Mesenchymal stem cell (in vitro differentiated cells and primary cell): ENCODE data around the gene SGTA.
"Not testable (repeated sequence)": the region's sequence is repeated elsewhere in the genome, so short reads cannot be mapped to it uniquely, and the experiment has no call there.

Source experiments
- DNase-seq: peaks from one replicate; pipeline ENCODE4 v3.0.0-alpha.2; 2013
- H2AFZ ChIP-seq: one replicate; pipeline ENCODE4 v1.6.1; 2013; ENCODE audit warnings: low read depth, mild to moderate bottlenecking, control low read depth, inconsistent platforms, low read length, moderate library complexity
- H2AK5ac ChIP-seq: 2 replicates; pipeline ENCODE4 v1.6.1; 2013; ENCODE audit warnings: low read length, moderate library complexity, mild to moderate bottlenecking, inconsistent platforms; ENCODE audit not compliant: severe bottlenecking
- H2BK120ac ChIP-seq: one replicate; pipeline ENCODE4 v1.6.1; 2013; ENCODE audit warnings: low read depth, mild to moderate bottlenecking, inconsistent platforms, low read length, moderate library complexity
- H2BK12ac ChIP-seq, 2 experiments: one replicate each; pipeline ENCODE4 v1.6.1; 2013; ENCODE audit warnings: inconsistent platforms in 2 of 2, low read length in 2 of 2, mild to moderate bottlenecking in 2 of 2, moderate library complexity in 2 of 2, control low read depth in 1 of 2
- H2BK15ac ChIP-seq: one replicate; pipeline ENCODE4 v1.6.1; 2013; ENCODE audit warnings: mild to moderate bottlenecking, low read depth, inconsistent platforms; ENCODE audit not compliant: poor library complexity, severe bottlenecking
- H2BK5ac ChIP-seq: 2 replicates; pipeline ENCODE4 v1.6.1; 2013; ENCODE audit warnings: low read depth, mild to moderate bottlenecking, low read length, control low read depth, inconsistent platforms; ENCODE audit not compliant: poor library complexity, severe bottlenecking
- H3K14ac ChIP-seq, 2 experiments: one replicate each; pipeline ENCODE4 v1.6.1; 2013; ENCODE audit warnings: inconsistent platforms in 2 of 2, low read length in 2 of 2, control low read depth in 1 of 2, mild to moderate bottlenecking in 1 of 2, moderate library complexity in 1 of 2
- H3K18ac ChIP-seq, 2 experiments: one replicate each; pipeline ENCODE4 v1.6.1; 2013; ENCODE audit warnings: inconsistent platforms in 2 of 2, low read length in 2 of 2, control low read depth in 1 of 2, low read depth in 1 of 2, mild to moderate bottlenecking in 1 of 2
- H3K23ac ChIP-seq, 2 experiments: one replicate each; pipeline ENCODE4 v1.6.1; 2013; ENCODE audit warnings: inconsistent platforms in 2 of 2, low read length in 2 of 2, mild to moderate bottlenecking in 2 of 2, moderate library complexity in 2 of 2, control low read depth in 1 of 2
- H3K27ac ChIP-seq: 2 replicates; pipeline ENCODE4 v1.5.1; 2013; ENCODE audit warnings: mild to moderate bottlenecking, moderate library complexity, low read length, control low read depth, inconsistent platforms; ENCODE audit not compliant: poor library complexity, severe bottlenecking
- H3K27me3 ChIP-seq, 2 experiments: 2 replicates each; pipeline versions ENCODE4 v1.6.1 to v1.7.0; 2013; ENCODE audit warnings: low read length in 2 of 2, mild to moderate bottlenecking in 2 of 2, moderate library complexity in 2 of 2, control low read depth in 1 of 2, inconsistent platforms in 1 of 2; ENCODE audit not compliant: control insufficient read depth in 1 of 2, insufficient read depth in 1 of 2
- H3K36me3 ChIP-seq, 2 experiments: 2 replicates each; pipeline versions ENCODE4 v1.6.1 to v1.7.0; 2013; ENCODE audit warnings: low read length in 2 of 2, control low read depth in 1 of 2, inconsistent platforms in 1 of 2, low read depth in 1 of 2, mild to moderate bottlenecking in 1 of 2; ENCODE audit not compliant: insufficient read depth in 2 of 2, control insufficient read depth in 1 of 2
- H3K4ac ChIP-seq, 2 experiments: one replicate each; pipeline ENCODE4 v1.6.1; 2013; ENCODE audit warnings: inconsistent platforms in 2 of 2, low read length in 2 of 2, mild to moderate bottlenecking in 2 of 2, moderate library complexity in 2 of 2, control low read depth in 1 of 2, low read depth in 1 of 2
- H3K4me1 ChIP-seq: 2 replicates; pipeline ENCODE4 v1.6.1; 2013; ENCODE audit warnings: low read depth, low read length, control low read depth; ENCODE audit not compliant: control insufficient read depth, insufficient read depth
- H3K4me2 ChIP-seq: 2 replicates; pipeline ENCODE4 v1.6.1; 2013; ENCODE audit warnings: low read length, mild to moderate bottlenecking, inconsistent platforms; ENCODE audit not compliant: poor library complexity, severe bottlenecking
- H3K4me3 ChIP-seq, 2 experiments: 2 replicates each; pipeline versions ENCODE4 v1.5.1 to v1.7.0; 2013; ENCODE audit warnings: low read length in 2 of 2, mild to moderate bottlenecking in 2 of 2, control low read depth in 1 of 2, low read depth in 1 of 2; ENCODE audit not compliant: insufficient read depth in 1 of 2
- H3K79me1 ChIP-seq: replicated peaks from 2 replicates; pipeline ENCODE4 v1.6.1; 2013; ENCODE audit warnings: mild to moderate bottlenecking, control low read depth, low read length, inconsistent platforms; ENCODE audit not compliant: poor library complexity, severe bottlenecking
- H3K9ac ChIP-seq: 2 replicates; pipeline ENCODE4 v1.7.0; 2013; ENCODE audit warnings: mild to moderate bottlenecking, low read length, moderate library complexity
- H3K9me3 ChIP-seq: 2 replicates; pipeline ENCODE4 v1.7.0; 2013; ENCODE audit warnings: mild to moderate bottlenecking, low read length; ENCODE audit not compliant: control insufficient read depth
- H4K8ac ChIP-seq: one replicate; pipeline ENCODE4 v1.6.1; 2013; ENCODE audit warnings: inconsistent platforms, mild to moderate bottlenecking, low read length, moderate library complexity
- H4K91ac ChIP-seq: one replicate; pipeline ENCODE4 v1.6.1; 2013; ENCODE audit warnings: mild to moderate bottlenecking, low read length, inconsistent platforms
- WGBS: methylation state at CpG from one replicate; pipeline ENCODE4 v1.1.7; 2013; ENCODE audit warnings: mixed read lengths; 5-methylcytosine and 5-hydroxymethylcytosine counted together

Gene SGTA

DNA sequence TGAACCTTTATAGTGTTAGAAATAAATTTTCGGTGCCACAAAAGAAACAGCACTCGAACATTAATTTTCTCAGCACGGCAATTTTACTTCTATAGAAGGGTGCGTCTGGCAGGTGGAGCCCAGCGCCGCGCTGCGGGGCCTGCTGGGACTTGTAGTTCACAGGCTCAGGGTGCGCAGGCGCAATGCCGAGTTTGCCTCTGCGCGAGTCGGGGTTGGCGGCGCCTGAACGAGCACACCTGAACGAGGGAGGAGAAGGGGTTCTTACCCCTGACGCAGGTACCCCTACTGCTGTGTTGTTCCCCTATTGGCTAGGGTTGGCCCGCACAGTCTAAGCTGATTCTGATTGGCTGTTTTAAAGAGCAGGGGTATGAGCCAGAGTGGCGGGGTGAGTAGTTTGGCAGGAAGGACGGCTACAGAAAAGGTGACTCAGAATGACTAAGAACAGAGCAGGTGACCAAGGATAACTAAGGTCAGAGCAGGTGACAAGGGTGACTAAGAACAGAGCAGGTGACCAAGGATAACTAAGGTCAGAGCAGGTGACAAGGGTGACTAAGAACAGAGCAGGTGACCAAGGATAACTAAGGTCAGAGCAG is 34.3 kb upstream of the SGTA start:
- H3K4ac ChIP-seq, H2BK12ac ChIP-seq, DNase-seq, H3K4me3 ChIP-seq, H4K91ac ChIP-seq, H3K27me3 ChIP-seq, H2BK15ac ChIP-seq, H3K9me3 ChIP-seq, H2BK120ac ChIP-seq, H2BK5ac ChIP-seq, H2AFZ ChIP-seq, H3K9ac ChIP-seq, H3K14ac ChIP-seq, H3K23ac ChIP-seq, H3K18ac ChIP-seq, H2AK5ac ChIP-seq, H3K4me2 ChIP-seq, H3K27ac ChIP-seq, H4K8ac ChIP-seq: not testable (repeated sequence)
- H3K4me1 ChIP-seq, result peaks cover 13% of the 10 kb centered on the region
- H3K36me3 ChIP-seq, result peaks cover 8 to 44% of the 10 kb centered on the region in 2 experiments
- H3K79me1 ChIP-seq, result peaks cover 13% of the 10 kb centered on the region
- WGBS, result 94% methylated on average over 21 of the region's 22 CpGs

GRCh38 chr19:2816641-2817040 is 33.6 kb upstream of the SGTA start:
- H3K4me2 ChIP-seq, result no peak overlapping the region
- H2AFZ ChIP-seq, result no peak overlapping the region
- no peak overlapping the region for H2BK12ac ChIP-seq
- no peak overlapping the region for H3K14ac ChIP-seq
- H2BK5ac ChIP-seq, result no peak overlapping the region
- peaks cover 8 to 51% of the 10 kb centered on the region in 2 experiments for H3K36me3 ChIP-seq
- no peak overlapping the region for H2BK15ac ChIP-seq
- H3K18ac ChIP-seq, result no peak overlapping the region
- H3K4ac ChIP-seq, result no peak overlapping the region
- no peak overlapping the region for H3K23ac ChIP-seq
- H2AK5ac ChIP-seq, result no peak overlapping the region
- peaks cover 13% of the 10 kb centered on the region for H3K4me1 ChIP-seq
- H3K79me1 ChIP-seq, result peaks cover 10% of the 10 kb centered on the region
- no peak overlapping the region for H4K91ac ChIP-seq
- no peak for DNase-seq
- no peak overlapping the region for H3K4me3 ChIP-seq
- WGBS, result 93% methylated on average over 16 of the region's 16 CpGs
- no peaks in the 10 kb centered on the region for H3K9me3 ChIP-seq
- no peak overlapping the region for H3K9ac ChIP-seq
- H2BK120ac ChIP-seq, result no peak overlapping the region
- no peaks in the 10 kb centered on the region for H3K27me3 ChIP-seq
- no peak overlapping the region for H4K8ac ChIP-seq
- no peak overlapping the region for H3K27ac ChIP-seq

DNA sequence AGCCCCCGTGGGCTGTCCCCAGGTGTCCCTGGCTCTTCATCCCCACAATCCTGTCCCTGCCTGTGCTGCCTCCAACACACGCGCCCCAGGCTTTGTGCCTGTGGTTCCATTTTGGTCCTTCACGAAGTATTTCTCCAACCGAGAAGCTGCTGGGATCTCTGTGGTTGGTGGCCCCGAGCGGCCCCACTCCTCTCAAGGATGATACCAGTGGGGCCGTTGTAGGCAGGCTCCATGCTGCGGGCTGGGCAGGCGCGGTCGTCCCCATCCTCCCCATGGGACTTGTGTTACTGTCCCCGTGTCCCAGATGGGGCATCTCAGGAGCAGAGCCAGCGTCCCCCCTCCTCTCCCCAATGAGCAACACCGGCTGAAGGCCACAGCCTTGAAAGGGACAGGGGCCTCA is 32.9 kb upstream of the SGTA start:
- Histone ChIP-seq H3K79me1 (peaks cover 6% of the 10 kb centered on the region), H3K4me3 (no peak overlapping the region), H3K14ac (no peak overlapping the region), H3K27ac (no peak overlapping the region), H3K23ac (no peak overlapping the region), H2BK120ac (no peak overlapping the region), H4K91ac (no peak overlapping the region), H3K36me3 (peaks cover 15 to 55% of the 10 kb centered on the region in 2 experiments), H4K8ac (no peak overlapping the region), H3K9me3 (no peaks in the 10 kb centered on the region), H2BK15ac (no peak overlapping the region), H2BK5ac (no peak overlapping the region), H2BK12ac (no peak overlapping the region), H2AK5ac (no peak overlapping the region), H3K27me3 (no peaks in the 10 kb centered on the region), H3K9ac (no peak overlapping the region), H2AFZ (no peak overlapping the region), H3K18ac (no peak overlapping the region), H3K4ac (no peak overlapping the region), H3K4me1 (peaks cover 12% of the 10 kb centered on the region), H3K4me2 (no peak overlapping the region)
- 95% methylated on average over 15 of the region's 15 CpGs for WGBS
- DNase-seq, result no peak

GRCh38 chr19:2815191-2815614 is 32.1 kb upstream of the SGTA start:
- no peak overlapping the region for H2AFZ ChIP-seq
- DNase-seq, result no peak
- peaks cover 18 to 62% of the 10 kb centered on the region in 2 experiments for H3K36me3 ChIP-seq
- no peak overlapping the region for H3K9ac ChIP-seq
- no peaks in the 10 kb centered on the region for H3K9me3 ChIP-seq
- H3K14ac ChIP-seq, result no peak overlapping the region
- no peak overlapping the region for H3K27ac ChIP-seq
- H2BK12ac ChIP-seq, result no peak overlapping the region
- no peak overlapping the region for H3K18ac ChIP-seq
- H3K27me3 ChIP-seq, result no peaks in the 10 kb centered on the region
- H3K4me1 ChIP-seq, result peaks cover 9% of the 10 kb centered on the region
- H2BK15ac ChIP-seq, result no peak overlapping the region
- H3K23ac ChIP-seq, result no peak overlapping the region
- H2BK5ac ChIP-seq, result no peak overlapping the region
- H3K4me2 ChIP-seq, result no peak overlapping the region
- H3K79me1 ChIP-seq, result peaks cover 2% of the 10 kb centered on the region
- no peak overlapping the region for H2BK120ac ChIP-seq
- no peak overlapping the region for H4K8ac ChIP-seq
- H2AK5ac ChIP-seq, result no peak overlapping the region
- H4K91ac ChIP-seq, result no peak overlapping the region
- no peak overlapping the region for H3K4me3 ChIP-seq
- no peak overlapping the region for H3K4ac ChIP-seq
- 93% methylated on average over 13 of the region's 13 CpGs for WGBS
